ENCODE measurements around the gene STMN1. TPM values are rescaled to one million over a fixed set of nuclear protein-coding genes. Genes with fewer than 3 reads are reported as not detected.
A peak's percentile ranks its signal among the peaks of the same experiment; 100 is the strongest.

The STMN1 gene
- total and polyA plus RNA-seq, 9 of the 15 experiments (the other 6 are each of a cell fraction or from before 2014, with no cell fraction given), result 269 to 2,153 (median 595) TPM

DNA sequence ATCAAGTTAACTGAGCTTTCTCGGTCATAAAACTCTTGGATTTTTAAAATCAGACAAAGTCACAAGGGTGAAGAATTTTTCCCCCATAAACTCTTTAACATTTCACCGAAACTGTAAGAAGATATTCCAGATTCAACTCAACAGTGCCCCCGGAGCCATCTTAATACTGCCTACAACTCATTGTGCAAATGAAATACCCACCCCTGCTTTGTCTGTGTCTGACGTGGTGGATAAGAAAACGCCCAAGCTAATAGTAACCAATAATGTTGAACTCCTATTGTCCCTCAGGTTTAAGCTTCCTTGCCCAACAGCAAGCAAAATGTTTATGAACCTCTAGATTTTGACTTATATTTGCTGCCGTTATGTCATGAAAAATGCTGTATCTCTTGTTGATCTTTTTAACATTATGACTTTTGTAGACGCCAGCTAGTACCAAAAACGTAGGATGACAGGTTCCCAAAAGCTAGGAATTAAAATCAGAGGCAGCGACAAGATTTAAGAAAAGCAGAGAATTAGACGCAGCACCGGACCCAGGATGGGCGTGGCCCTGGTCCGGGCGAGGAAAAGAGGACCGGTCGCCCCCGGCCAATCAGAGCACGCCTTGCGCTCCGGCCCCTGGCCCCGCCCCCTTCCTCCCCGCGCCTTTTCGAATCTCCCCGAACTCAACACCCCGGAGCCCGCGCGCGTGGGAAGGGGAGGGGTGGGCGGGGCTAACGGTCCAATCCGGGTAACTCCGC is 1.1 kb downstream of the STMN1 start (continued):
- TF ChIP-seq, protein P1, sequence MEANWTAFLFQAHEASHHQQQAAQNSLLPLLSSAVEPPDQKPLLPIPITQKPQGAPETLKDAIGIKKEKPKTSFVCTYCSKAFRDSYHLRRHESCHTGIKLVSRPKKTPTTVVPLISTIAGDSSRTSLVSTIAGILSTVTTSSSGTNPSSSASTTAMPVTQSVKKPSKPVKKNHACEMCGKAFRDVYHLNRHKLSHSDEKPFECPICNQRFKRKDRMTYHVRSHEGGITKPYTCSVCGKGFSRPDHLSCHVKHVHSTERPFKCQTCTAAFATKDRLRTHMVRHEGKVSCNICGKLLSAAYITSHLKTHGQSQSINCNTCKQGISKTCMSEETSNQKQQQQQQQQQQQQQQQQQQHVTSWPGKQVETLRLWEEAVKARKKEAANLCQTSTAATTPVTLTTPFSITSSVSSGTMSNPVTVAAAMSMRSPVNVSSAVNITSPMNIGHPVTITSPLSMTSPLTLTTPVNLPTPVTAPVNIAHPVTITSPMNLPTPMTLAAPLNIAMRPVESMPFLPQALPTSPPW (CRISPR knock-in tag; IDR thresholded peaks at IDR 0.05), result peak; percentile 94; the same call in 1 of the 2 replicates
- TF ChIP-seq, protein P2, sequence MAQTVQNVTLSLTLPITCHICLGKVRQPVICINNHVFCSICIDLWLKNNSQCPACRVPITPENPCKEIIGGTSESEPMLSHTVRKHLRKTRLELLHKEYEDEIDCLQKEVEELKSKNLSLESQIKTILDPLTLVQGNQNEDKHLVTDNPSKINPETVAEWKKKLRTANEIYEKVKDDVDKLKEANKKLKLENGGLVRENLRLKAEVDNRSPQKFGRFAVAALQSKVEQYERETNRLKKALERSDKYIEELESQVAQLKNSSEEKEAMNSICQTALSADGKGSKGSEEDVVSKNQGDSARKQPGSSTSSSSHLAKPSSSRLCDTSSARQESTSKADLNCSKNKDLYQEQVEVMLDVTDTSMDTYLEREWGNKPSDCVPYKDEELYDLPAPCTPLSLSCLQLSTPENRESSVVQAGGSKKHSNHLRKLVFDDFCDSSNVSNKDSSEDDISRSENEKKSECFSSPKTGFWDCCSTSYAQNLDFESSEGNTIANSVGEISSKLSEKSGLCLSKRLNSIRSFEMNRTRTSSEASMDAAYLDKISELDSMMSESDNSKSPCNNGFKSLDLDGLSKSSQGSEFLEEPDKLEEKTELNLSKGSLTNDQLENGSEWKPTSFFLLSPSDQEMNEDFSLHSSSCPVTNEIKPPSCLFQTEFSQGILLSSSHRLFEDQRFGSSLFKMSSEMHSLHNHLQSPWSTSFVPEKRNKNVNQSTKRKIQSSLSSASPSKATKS (CRISPR knock-in tag; IDR thresholded peaks at IDR 0.05), result no peak
- TF ChIP-seq, protein P3, sequence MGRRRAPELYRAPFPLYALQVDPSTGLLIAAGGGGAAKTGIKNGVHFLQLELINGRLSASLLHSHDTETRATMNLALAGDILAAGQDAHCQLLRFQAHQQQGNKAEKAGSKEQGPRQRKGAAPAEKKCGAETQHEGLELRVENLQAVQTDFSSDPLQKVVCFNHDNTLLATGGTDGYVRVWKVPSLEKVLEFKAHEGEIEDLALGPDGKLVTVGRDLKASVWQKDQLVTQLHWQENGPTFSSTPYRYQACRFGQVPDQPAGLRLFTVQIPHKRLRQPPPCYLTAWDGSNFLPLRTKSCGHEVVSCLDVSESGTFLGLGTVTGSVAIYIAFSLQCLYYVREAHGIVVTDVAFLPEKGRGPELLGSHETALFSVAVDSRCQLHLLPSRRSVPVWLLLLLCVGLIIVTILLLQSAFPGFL (CRISPR knock-in tag; IDR thresholded peaks at IDR 0.05), result 0 out of 2 replicates have a peak, but pooled peaks have one; percentile 78
- TF ChIP-seq CEBPB (tag; IDR thresholded peaks at IDR 0.05), result peak; percentile 33
- TF ChIP-seq HDAC1 (IDR thresholded peaks at IDR 0.05), result peak in 1 of 2 experiments; percentile 5; a peak in 1 of 4 replicates
- TF ChIP-seq RBBP5 (IDR thresholded peaks at IDR 0.05; ENCODE audit: borderline replicate concordance, insufficient read depth, low read length, poor library complexity, severe bottlenecking), result no peak
- TF ChIP-seq RBM25 (IDR thresholded peaks at IDR 0.05; ENCODE audit: low read depth, low read length, severe bottlenecking), result no peak
